H1 (cell line): ENCODE results near the gene ADAD2. TPM values are rescaled to one million over a fixed set of nuclear protein-coding genes. Genes with fewer than 3 reads are reported as not detected.

Source experiments
- CTCF ChIA-PET: fragments of 300-600 bp; sonication (Branson Sonifier 250); formaldehyde crosslinking; loops from one replicate; lab custom pipeline; 2021; ENCODE audit not compliant: partially characterized antibody; lab: Charles Lee
- POLR2A ChIA-PET: fragments of 300-600 bp; sonication (Branson Sonifier 250); formaldehyde crosslinking; loops from one replicate; lab custom pipeline; 2021; ENCODE audit warnings: inconsistent platforms; ENCODE audit not compliant: partially characterized antibody; lab: Charles Lee
- DNase-seq, 2 experiments: peaks; one replicate each; pipeline versions ENCODE4 v3.0.0 to v3.0.0-alpha.2; 2010 to 2022; ENCODE audit warnings: low spot score in 2 of 2, low read depth in 1 of 2, mixed read lengths in 1 of 2
- FAIRE-seq: peaks from 2 replicates; lab custom pipeline; 2011; peaks lifted over from hg19 to GRCh38; lab: Jason Lieb, UNC
- H2AFZ ChIP-seq: 2 replicates; pipeline ENCODE4 v1.8.1; 2012; ENCODE audit warnings: low read length, inconsistent platforms
- H2AK5ac ChIP-seq: 2 replicates; pipeline ENCODE4 v1.6.1; 2013; ENCODE audit warnings: low read depth, low read length
- H2BK120ac ChIP-seq: replicated peaks from 2 replicates; pipeline ENCODE3; 2013; ENCODE audit warnings: low read depth, low read length, inconsistent platforms
- H2BK12ac ChIP-seq: 2 replicates; pipeline ENCODE4 v1.6.1; 2013; ENCODE audit warnings: low read depth, low read length
- H2BK15ac ChIP-seq: 2 replicates; pipeline ENCODE4 v1.6.1; 2013; ENCODE audit warnings: low read length
- H2BK20ac ChIP-seq: 2 replicates; pipeline ENCODE4 v1.6.1; 2013; ENCODE audit warnings: low read length
- H2BK5ac ChIP-seq: 2 replicates; pipeline ENCODE4 v1.6.1; 2013; ENCODE audit warnings: low read depth, low read length
- H3K14ac ChIP-seq: 2 replicates; pipeline ENCODE4 v1.6.1; 2013; ENCODE audit warnings: inconsistent platforms; ENCODE audit not compliant: insufficient read length
- H3K18ac ChIP-seq: 2 replicates; pipeline ENCODE4 v1.6.1; 2013; ENCODE audit warnings: low read length; ENCODE audit errors: extremely low read depth
- H3K23ac ChIP-seq: 2 replicates; pipeline ENCODE4 v1.6.1; 2013; ENCODE audit warnings: inconsistent platforms; ENCODE audit not compliant: insufficient read length
- H3K23me2 ChIP-seq: 2 replicates; pipeline ENCODE4 v1.6.1; 2013; ENCODE audit warnings: low read depth, low read length
- H3K27ac ChIP-seq: 2 replicates; pipeline ENCODE4 v1.6.1; 2011; ENCODE audit warnings: low read depth, low read length, inconsistent platforms
- H3K27me3 ChIP-seq, 4 experiments: replicated peaks in 1 of 4; 1 replicate in 1 of 4; 2 replicates in 3 of 4; pipeline versions ENCODE4 v1.6.1 to v1.8.1; 2011 to 2013; ENCODE audit warnings: low read length in 3 of 4, mild to moderate bottlenecking in 3 of 4, inconsistent platforms in 2 of 4, mixed read lengths in 2 of 4, moderate library complexity in 1 of 4; ENCODE audit not compliant: control insufficient read depth in 3 of 4, insufficient read depth in 3 of 4; ENCODE audit errors: extremely low read depth in 1 of 4
- H3K36me3 ChIP-seq, 4 experiments: 2 replicates each; pipeline versions ENCODE4 v1.6.1 to v1.8.1; 2011 to 2013; ENCODE audit warnings: mild to moderate bottlenecking in 4 of 4, low read length in 3 of 4, moderate library complexity in 2 of 4, control low read depth in 1 of 4, inconsistent platforms in 1 of 4; ENCODE audit not compliant: insufficient read depth in 4 of 4, control insufficient read depth in 2 of 4
- H3K4ac ChIP-seq: replicated peaks from 2 replicates; pipeline ENCODE3; 2013; ENCODE audit warnings: low read length, low read depth, mixed read lengths, inconsistent platforms; ENCODE audit not compliant: insufficient read length
- H3K4me1 ChIP-seq, 4 experiments: replicated peaks in 1 of 4; 1 replicate in 1 of 4; 2 replicates in 3 of 4; pipeline versions ENCODE4 v1.6.1 to v1.8.1; 2011 to 2013; ENCODE audit warnings: low read length in 3 of 4, inconsistent platforms in 2 of 4, mixed read lengths in 1 of 4; ENCODE audit not compliant: insufficient read depth in 4 of 4, control insufficient read depth in 3 of 4
- H3K4me2 ChIP-seq, 2 experiments: 2 replicates each; pipeline versions ENCODE4 v1.6.1 to v1.8.1; 2011 to 2013; ENCODE audit warnings: low read depth in 2 of 2, low read length in 2 of 2, control low read depth in 1 of 2, inconsistent platforms in 1 of 2, mild to moderate bottlenecking in 1 of 2; ENCODE audit not compliant: insufficient read depth in 1 of 2
- H3K4me3 ChIP-seq, 4 experiments: fragments of 200-600, 300-600 bp in 1 of 4; sonication (generic), shearing (Covaris generic), sonication (Bioruptor Twin) in 1 of 4; 2 replicates each; pipeline versions ENCODE4 v1.5.1 to v1.8.1; 2011 to 2016; ENCODE audit warnings: low read length in 4 of 4, low read depth in 3 of 4, control low read depth in 2 of 4, inconsistent platforms in 2 of 4, mild to moderate bottlenecking in 2 of 4, mixed read lengths in 1 of 4, moderate library complexity in 1 of 4; ENCODE audit not compliant: insufficient read depth in 2 of 4; ENCODE audit errors: extremely low read depth in 1 of 4
- H3K56ac ChIP-seq: replicated peaks from 2 replicates; pipeline ENCODE3; 2013; ENCODE audit warnings: low read depth, mild to moderate bottlenecking, mixed read lengths, low read length, inconsistent platforms; ENCODE audit not compliant: insufficient read length
- H3K79me1 ChIP-seq: 2 replicates; pipeline ENCODE4 v1.6.1; 2013; ENCODE audit warnings: low read depth, low read length, control low read depth
- H3K79me2 ChIP-seq, 2 experiments: 2 replicates each; pipeline versions ENCODE4 v1.6.1 to v1.8.1; 2012 to 2013; ENCODE audit warnings: low read length in 2 of 2, mild to moderate bottlenecking in 2 of 2, inconsistent platforms in 1 of 2; ENCODE audit not compliant: insufficient read depth in 2 of 2, control insufficient read depth in 1 of 2
- H3K9ac ChIP-seq, 4 experiments: replicated peaks in 1 of 4; 1 replicate in 1 of 4; 2 replicates in 3 of 4; pipeline versions ENCODE4 v1.6.1 to v1.8.1; 2011 to 2013; ENCODE audit warnings: low read depth in 3 of 4, low read length in 3 of 4, control low read depth in 2 of 4, mild to moderate bottlenecking in 2 of 4, moderate library complexity in 2 of 4, inconsistent platforms in 1 of 4; ENCODE audit errors: extremely low read depth in 1 of 4
- H3K9me3 ChIP-seq, 2 experiments: 2 replicates each; pipeline versions ENCODE4 v1.6.1 to v1.8.1; 2012 to 2013; ENCODE audit warnings: mild to moderate bottlenecking in 2 of 2, moderate library complexity in 2 of 2, control low read depth in 1 of 2, inconsistent platforms in 1 of 2, low read depth in 1 of 2, low read length in 1 of 2, mixed read lengths in 1 of 2; ENCODE audit not compliant: insufficient read depth in 2 of 2
- H4K20me1 ChIP-seq, 2 experiments: replicated peaks in 1 of 2; 2 replicates each; pipeline versions ENCODE3 to v1.8.1; 2011 to 2013; ENCODE audit warnings: inconsistent platforms in 2 of 2, low read length in 2 of 2, mild to moderate bottlenecking in 1 of 2; ENCODE audit not compliant: insufficient read depth in 2 of 2, control insufficient read depth in 1 of 2
- H4K5ac ChIP-seq: 2 replicates; pipeline ENCODE4 v1.6.1; 2013; ENCODE audit warnings: low read length, low read depth, mixed read lengths, inconsistent platforms; ENCODE audit not compliant: insufficient read length
- H4K8ac ChIP-seq: 2 replicates; pipeline ENCODE4 v1.8.0; 2013; ENCODE audit warnings: mild to moderate bottlenecking, moderate library complexity, low read length, inconsistent platforms; ENCODE audit not compliant: insufficient read depth; ENCODE audit errors: extremely low read depth
- H4K91ac ChIP-seq: replicated peaks from 2 replicates; pipeline ENCODE3; 2013; ENCODE audit warnings: low read length, mixed read lengths, inconsistent platforms; ENCODE audit not compliant: insufficient read length
- CBX5 ChIP-seq: fragments of 300-800, 300-1000 bp; sonication (generic); IDR thresholded peaks from 2 replicates; pipeline ENCODE4 v1.7.1; 2016; ENCODE audit warnings: antibody characterized with exemption, low read length, low read depth
- CTCF ChIP-seq, 3 experiments: IDR thresholded peaks; 1 replicate in 2 of 3; 2 replicates in 1 of 3; pipeline versions ENCODE4 v1.5.1 to v1.6.1; 2011; ENCODE audit warnings: low read length in 3 of 3, mild to moderate bottlenecking in 3 of 3, inconsistent platforms in 2 of 3, low read depth in 1 of 3, moderate library complexity in 1 of 3; ENCODE audit not compliant: insufficient read depth in 1 of 3; ENCODE audit errors: control extremely low read depth in 1 of 3
- GTF2F1 ChIP-seq: IDR thresholded peaks from 2 replicates; pipeline ENCODE4 v1.6.1; 2012; ENCODE audit warnings: low read depth, low read length, improper control_type of control experiment, borderline replicate concordance
- RAD21 ChIP-seq, 2 experiments: IDR thresholded peaks in 1 of 2; conservative IDR thresholded peaks in 1 of 2; 2 replicates each; pipeline ENCODE4 v1.6.1; 2011; ENCODE audit warnings: low read depth in 2 of 2, low read length in 2 of 2, improper control_type of control experiment in 1 of 2, inconsistent platforms in 1 of 2, mild to moderate bottlenecking in 1 of 2, moderate library complexity in 1 of 2
- SIN3A ChIP-seq, 2 experiments: IDR thresholded peaks in 1 of 2; conservative IDR thresholded peaks in 1 of 2; 2 replicates each; pipeline ENCODE4 v1.6.1; 2011 to 2012; ENCODE audit warnings: low read length in 2 of 2, improper control_type of control experiment in 1 of 2, low read depth in 1 of 2, mild to moderate bottlenecking in 1 of 2
- SP2 ChIP-seq: IDR thresholded peaks from 2 replicates; pipeline ENCODE4 v1.6.1; 2012; ENCODE audit warnings: mild to moderate bottlenecking, low read length, inconsistent platforms
- SRF ChIP-seq: IDR thresholded peaks from 2 replicates; pipeline ENCODE4 v1.6.1; 2011; ENCODE audit warnings: mild to moderate bottlenecking, low read depth, low read length, moderate library complexity
- WGBS, 2 experiments: shearing (Covaris generic) in 1 of 2; methylation state at CpG; one replicate each; pipeline versions ENCODE4 v1.1.6 to v1.1.7; 2013 to 2015; ENCODE audit warnings: low lambda C conversion rate in 2 of 2, mixed read lengths in 2 of 2, inconsistent platforms in 1 of 2, low coverage in 1 of 2, missing lambda C conversion rate in 1 of 2; ENCODE audit not compliant: insufficient replicate concordance in 2 of 2, insufficient coverage in 1 of 2, insufficient read length in 1 of 2; ENCODE audit errors: extremely low coverage in 1 of 2, missing lambda C conversion rate in 1 of 2; 5-methylcytosine and 5-hydroxymethylcytosine counted together
- polyA plus RNA-seq, 7 experiments: library from polyadenylated mRNA; depleted of rRNA in 3 of 7; stranded (reverse) in 5 of 7; unstranded in 2 of 7; fragments of >200 nt in 5 of 7; fragments of 200-250 nt in 2 of 7; gene quantifications; 1 replicate in 5 of 7; 2 replicates in 1 of 7; 4 replicates in 1 of 7; pipeline versions ENCODE4 v1.2.1 to v1.2.3, GENCODE V29; 2011 to 2013; ENCODE audit warnings: missing spikeins in 2 of 7, mixed read lengths in 2 of 7
- total RNA-seq: library from RNA; stranded (reverse); fragmentation: NEBNext Ultra II Directional; extraction: Animal tissue kit (Norgen Biotek cat#: 25700); gene quantifications from 2 replicates; pipeline ENCODE4 v1.2.1, GENCODE V29; 2021

Gene ADAD2
- total and polyA plus RNA-seq, 2 of the 8 experiments (the other 6 are each of a cell fraction or from before 2014, with no cell fraction given): 1.2 to 1.3 TPM

DNA sequence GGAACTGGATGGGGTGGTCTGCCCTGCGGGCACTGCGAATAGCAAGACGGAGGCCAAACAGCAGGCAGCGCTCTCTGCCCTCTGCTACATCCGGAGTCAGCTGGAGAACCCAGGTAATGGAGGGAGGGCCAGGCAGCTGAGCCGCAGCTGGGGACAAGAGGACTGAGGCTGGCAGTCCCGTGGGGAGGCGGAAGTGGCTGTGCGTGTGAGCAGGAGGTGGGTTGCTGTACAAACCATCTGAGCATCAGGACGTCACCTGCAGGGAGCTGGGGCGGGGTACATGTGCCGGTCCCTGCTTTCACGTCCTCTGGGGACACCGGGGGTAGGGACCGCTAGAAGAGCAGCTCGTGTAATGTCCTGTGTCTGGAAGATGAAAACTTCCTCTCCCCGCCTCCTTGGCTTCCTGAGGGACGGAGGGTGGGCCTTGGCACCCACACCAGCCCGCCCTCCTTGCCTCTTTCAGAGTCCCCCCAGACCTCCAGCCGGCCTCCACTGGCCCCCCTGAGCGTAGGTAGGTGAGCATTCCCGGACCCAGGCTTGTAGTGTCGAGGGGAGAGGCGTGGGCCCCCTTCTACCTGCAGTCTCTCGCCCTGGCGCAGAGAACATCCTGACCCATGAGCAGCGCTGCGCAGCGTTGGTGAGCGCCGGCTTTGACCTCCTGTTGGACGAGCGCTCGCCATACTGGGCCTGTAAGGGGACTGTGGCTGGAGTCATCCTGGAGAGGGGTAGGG is 3.7 kb downstream of the ADAD2 start:
- no peak overlapping the region for H2AK5ac ChIP-seq

More for the DNA sequence above, 3.7 kb downstream of the ADAD2 start:
- H3K27me3 ChIP-seq: no peaks in the 10 kb centered on the region
- H4K20me1 ChIP-seq: no peaks in the 10 kb centered on the region
- no peak overlapping the region for H2BK120ac ChIP-seq
- no peak overlapping the region for H4K5ac ChIP-seq
- H3K4me2 ChIP-seq: no peak overlapping the region
- H3K4me1 ChIP-seq: peaks cover 0 to 3% (median under 1%) of the 10 kb centered on the region in 4 experiments; a peak in 3 of 7 replicates
- no peak overlapping the region for H3K56ac ChIP-seq
- FAIRE-seq (no peak), DNase-seq (no peak)
- H3K18ac ChIP-seq: no peak overlapping the region
- no peaks in the 10 kb centered on the region for H3K79me1 ChIP-seq
- no peaks in the 10 kb centered on the region for H3K23me2 ChIP-seq
- H3K9me3 ChIP-seq: no peaks in the 10 kb centered on the region; a peak in 1 of 4 replicates
- H2BK12ac ChIP-seq: peak overlapping the region; percentile 39; the same call in 1 of the 2 replicates
- no peak overlapping the region for H3K23ac ChIP-seq
- 0 out of 2 replicates have a peak overlapping the region, but pooled peaks have one; percentile 81 for H2BK15ac ChIP-seq
- H3K79me2 ChIP-seq: no peaks in the 10 kb centered on the region
- no peak overlapping the region for H4K91ac ChIP-seq
- WGBS, 2 experiments: 92% methylated on average over 14 of the region's 34 CpGs; no CpG with 5 or more reads in 1 of the 2 experiments
- CTCF ChIA-PET: interaction anchor here (0.7 to 1.2 kb wide), 5 partner anchors 73 to 288 kb away, joined by 3 read pairs; no protein-coding TSS in a partner anchor
- peak overlapping the region; percentile 88; the same call in 1 of the 2 replicates for H4K8ac ChIP-seq
- no peak overlapping the region for H2BK20ac ChIP-seq
- H3K4ac ChIP-seq: no peak overlapping the region
- H2AFZ ChIP-seq: no peak overlapping the region
- TF ChIP-seq SIN3A (conservative IDR thresholded peaks at IDR 0.05 in 1 of 2, IDR thresholded peaks at IDR 0.05 in 1 of 2; ENCODE audit: low read depth in 1 of 2, low read length in 2 of 2): no peak
- TF ChIP-seq SRF: no peak
- no peak for TF ChIP-seq SP2
- no peak for TF ChIP-seq GTF2F1
- peak; percentile 51 to 60 for TF ChIP-seq RAD21 (IDR thresholded peaks at IDR 0.05 in 1 of 2, conservative IDR thresholded peaks at IDR 0.05 in 1 of 2; ENCODE audit: low read depth in 2 of 2, low read length in 2 of 2)
- TF ChIP-seq CTCF (IDR thresholded peaks at IDR 0.05; ENCODE audit: control extremely low read depth in 1 of 3, insufficient read depth in 1 of 3, low read depth in 1 of 3, low read length in 3 of 3): peak; percentile 8 to 33 (median 21); a peak in 3 of 4 replicates
- TF ChIP-seq CBX5: no peak
- H2BK5ac ChIP-seq: no peak overlapping the region
- no peak overlapping the region for H3K27ac ChIP-seq
- no peak overlapping the region for H3K4me3 ChIP-seq
- POLR2A ChIA-PET: interaction anchor here (1.1 kb wide), 1 partner anchor 24 kb away, joined by 3 read pairs; no protein-coding TSS in a partner anchor
- H3K9ac ChIP-seq: no peak overlapping the region; a peak in 1 of 7 replicates
- H3K14ac ChIP-seq: no peak overlapping the region
- no peaks in the 10 kb centered on the region for H3K36me3 ChIP-seq
